Measurements from ENCODE around the gene ST3GAL6. TPM values are rescaled to one million over a fixed set of nuclear protein-coding genes. Genes with fewer than 3 reads are reported as not detected.

Gene ST3GAL6
- total RNA-seq, 1 donor from 2014 or later, result 52.5 TPM

DNA sequence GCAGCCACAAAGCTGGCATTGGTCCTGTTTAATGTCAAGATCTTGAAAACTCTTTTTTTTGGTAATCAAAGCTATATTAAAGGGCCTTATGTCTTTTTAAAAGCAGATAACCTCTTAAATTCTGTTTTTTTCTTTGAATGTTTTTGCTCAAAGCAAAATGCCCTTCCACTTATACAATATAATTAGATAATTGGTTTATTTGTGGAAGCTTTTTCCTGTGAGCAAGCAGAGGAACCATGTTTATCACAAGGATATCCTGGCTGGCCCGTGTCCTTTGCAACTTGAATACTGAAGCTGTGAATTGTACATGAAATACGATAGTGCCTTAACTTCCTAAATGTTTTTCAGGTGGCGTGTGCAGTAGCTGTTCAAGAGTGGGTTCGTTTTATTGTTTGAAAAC lies 2.6 kb downstream of the ST3GAL6 start:
- H3K27me3 ChIP-seq (ENCODE audit: low read depth), result no peaks in the 10 kb centered on the region
- no peak for DNase-seq
- peak overlapping the region; percentile 76 for H3K27ac ChIP-seq (replicated peaks)
- no peak overlapping the region for H3K4me3 ChIP-seq
- H3K4me1 ChIP-seq, result peaks cover 99% of the 10 kb centered on the region
- TF ChIP-seq, protein P1, sequence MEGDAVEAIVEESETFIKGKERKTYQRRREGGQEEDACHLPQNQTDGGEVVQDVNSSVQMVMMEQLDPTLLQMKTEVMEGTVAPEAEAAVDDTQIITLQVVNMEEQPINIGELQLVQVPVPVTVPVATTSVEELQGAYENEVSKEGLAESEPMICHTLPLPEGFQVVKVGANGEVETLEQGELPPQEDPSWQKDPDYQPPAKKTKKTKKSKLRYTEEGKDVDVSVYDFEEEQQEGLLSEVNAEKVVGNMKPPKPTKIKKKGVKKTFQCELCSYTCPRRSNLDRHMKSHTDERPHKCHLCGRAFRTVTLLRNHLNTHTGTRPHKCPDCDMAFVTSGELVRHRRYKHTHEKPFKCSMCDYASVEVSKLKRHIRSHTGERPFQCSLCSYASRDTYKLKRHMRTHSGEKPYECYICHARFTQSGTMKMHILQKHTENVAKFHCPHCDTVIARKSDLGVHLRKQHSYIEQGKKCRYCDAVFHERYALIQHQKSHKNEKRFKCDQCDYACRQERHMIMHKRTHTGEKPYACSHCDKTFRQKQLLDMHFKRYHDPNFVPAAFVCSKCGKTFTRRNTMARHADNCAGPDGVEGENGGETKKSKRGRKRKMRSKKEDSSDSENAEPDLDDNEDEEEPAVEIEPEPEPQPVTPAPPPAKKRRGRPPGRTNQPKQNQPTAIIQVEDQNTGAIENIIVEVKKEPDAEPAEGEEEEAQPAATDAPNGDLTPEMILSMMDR (IDR thresholded peaks at IDR 0.05; ENCODE audit: borderline replicate concordance), result no peak
- intact Hi-C loops (cut with micrococcal nuclease), result no loop called here
- H3K9me3 ChIP-seq (replicated peaks), result no peaks in the 10 kb centered on the region
- no peaks in the 10 kb centered on the region for H3K36me3 ChIP-seq

DNA sequence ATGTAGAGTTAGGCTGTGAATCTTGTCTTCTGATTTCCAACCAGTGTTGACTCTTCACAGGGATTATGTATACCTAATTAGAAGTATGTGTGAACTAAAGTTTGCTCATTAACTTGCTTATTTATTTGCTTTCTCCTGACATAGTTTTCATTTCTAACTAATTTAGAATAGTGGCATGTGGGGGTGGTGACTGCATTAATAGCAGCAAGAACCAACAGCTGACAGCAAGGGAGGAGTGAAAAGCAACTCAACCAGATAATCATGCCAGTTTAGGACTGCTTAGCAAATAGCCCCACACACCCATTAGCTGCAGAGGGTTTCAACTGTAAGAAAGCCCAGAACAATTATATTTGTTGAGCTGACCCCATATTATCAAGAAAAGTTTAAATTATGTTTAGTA lies 3.8 kb downstream of the ST3GAL6 start:
- no peak for DNase-seq
- no peaks in the 10 kb centered on the region for H3K27me3 ChIP-seq (ENCODE audit: low read depth)
- peak overlapping the region; percentile 76 for H3K27ac ChIP-seq (replicated peaks)
- no peak overlapping the region for H3K4me3 ChIP-seq
- no peaks in the 10 kb centered on the region for H3K9me3 ChIP-seq (replicated peaks)
- intact Hi-C loops (cut with micrococcal nuclease), result no loop called here
- H3K36me3 ChIP-seq, result no peaks in the 10 kb centered on the region
- TF ChIP-seq, protein P1 (IDR thresholded peaks at IDR 0.05; ENCODE audit: borderline replicate concordance), result no peak
- peaks cover 95% of the 10 kb centered on the region for H3K4me1 ChIP-seq

DNA sequence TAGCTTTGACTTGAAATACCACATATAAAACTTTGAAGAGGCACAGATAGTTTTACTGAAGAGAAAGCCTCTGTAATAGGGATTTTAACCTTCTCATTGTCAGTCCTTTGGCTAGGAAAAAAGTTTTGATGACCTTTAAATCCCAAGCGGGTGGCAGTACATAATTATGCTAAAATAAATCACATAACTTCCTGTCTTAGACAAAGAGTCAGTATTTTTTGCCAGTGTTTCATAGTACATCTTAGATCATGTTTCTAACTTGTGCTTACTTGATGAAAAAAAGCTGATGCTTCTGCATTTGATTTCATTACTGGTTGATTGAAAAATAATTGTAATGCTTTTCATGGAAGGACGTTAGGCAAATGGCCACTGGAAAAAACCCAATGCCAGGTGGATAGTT lies 5.8 kb downstream of the ST3GAL6 start:
- DNase-seq, result no peak
- peaks cover 75% of the 10 kb centered on the region for H3K4me1 ChIP-seq
- intact Hi-C loops (cut with micrococcal nuclease), result no loop called here
- H3K9me3 ChIP-seq (replicated peaks), result no peaks in the 10 kb centered on the region
- peak overlapping the region; percentile 67 for H3K27ac ChIP-seq (replicated peaks)
- no peaks in the 10 kb centered on the region for H3K27me3 ChIP-seq (ENCODE audit: low read depth)
- TF ChIP-seq, protein P1 (IDR thresholded peaks at IDR 0.05; ENCODE audit: borderline replicate concordance), result no peak
- H3K36me3 ChIP-seq, result peaks cover 9% of the 10 kb centered on the region
- no peak overlapping the region for H3K4me3 ChIP-seq

DNA sequence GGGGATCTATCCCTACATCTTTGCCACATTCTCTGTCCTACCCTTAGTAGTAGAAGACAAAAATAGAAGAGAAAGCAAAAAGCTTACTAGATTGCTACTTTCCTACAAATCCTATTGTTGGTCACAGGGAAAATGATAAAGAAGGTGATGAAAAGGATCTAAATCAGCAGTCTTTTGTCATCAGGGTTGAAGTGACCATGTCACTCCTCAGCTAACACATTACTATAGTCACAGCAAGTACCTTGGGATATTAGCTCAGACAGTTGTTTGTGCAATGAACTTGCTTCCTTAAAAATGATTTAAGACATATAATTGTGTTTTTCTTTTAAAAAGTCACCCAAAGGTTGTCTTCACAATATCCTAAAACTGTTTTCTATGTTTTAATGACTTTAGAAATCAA lies 6.3 kb downstream of the ST3GAL6 start:
- TF ChIP-seq, protein P1 (IDR thresholded peaks at IDR 0.05; ENCODE audit: borderline replicate concordance), result no peak
- Histone ChIP-seq H3K36me3 (peaks cover 14% of the 10 kb centered on the region), H3K4me1 (peaks cover 70% of the 10 kb centered on the region), H3K27me3 (ENCODE audit: low read depth) (no peaks in the 10 kb centered on the region), H3K4me3 (no peak overlapping the region), H3K9me3 (replicated peaks) (no peaks in the 10 kb centered on the region), H3K27ac (replicated peaks) (peak overlapping the region; percentile 67)
- intact Hi-C loops (cut with micrococcal nuclease), result no loop called here
- no peak for DNase-seq

DNA sequence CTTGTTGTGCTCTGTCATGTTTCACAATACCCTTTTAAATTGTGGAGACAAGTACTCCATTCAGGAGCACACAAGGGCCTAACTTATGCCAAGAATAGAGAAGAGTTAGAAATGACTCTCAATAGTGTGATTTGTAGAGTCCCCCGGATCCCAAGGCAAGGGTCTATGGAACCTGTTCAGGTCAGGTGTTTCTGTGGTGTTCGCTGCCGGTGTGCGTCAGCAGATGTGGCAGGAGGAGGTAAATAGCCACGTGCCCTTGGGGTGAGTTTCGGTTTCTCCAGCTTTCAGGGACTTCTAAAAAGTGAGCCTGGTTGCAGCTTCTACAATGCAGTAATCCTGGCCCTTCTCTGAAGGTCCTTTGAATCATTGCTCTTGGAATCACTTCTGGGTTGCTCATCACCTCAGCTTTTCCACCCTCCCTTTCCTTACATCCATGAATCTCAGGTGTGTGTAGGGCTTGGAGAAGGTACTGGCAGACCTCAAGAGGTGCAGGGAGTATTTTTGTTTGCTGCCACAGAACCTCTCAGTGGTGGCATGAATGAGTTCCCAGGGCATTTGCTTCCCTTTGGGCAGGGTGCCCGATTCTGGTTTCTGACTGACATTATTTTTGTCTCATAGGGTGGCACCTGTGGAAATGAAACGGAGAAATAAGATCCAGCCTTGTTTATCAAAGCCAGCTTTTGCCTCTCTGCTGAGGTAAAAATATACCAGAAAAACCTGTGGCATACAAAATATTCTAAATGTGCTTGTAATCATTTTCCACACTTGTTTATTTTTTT lies 7.3 kb downstream of the ST3GAL6 start:
- DNase-seq, result peak; percentile 62
- Histone ChIP-seq H3K4me3 (no peak overlapping the region), H3K27me3 (ENCODE audit: low read depth) (no peaks in the 10 kb centered on the region), H3K27ac (replicated peaks) (peak overlapping the region; percentile 67), H3K4me1 (peaks cover 65% of the 10 kb centered on the region), H3K36me3 (peaks cover 14% of the 10 kb centered on the region), H3K9me3 (replicated peaks) (no peaks in the 10 kb centered on the region)
- TF ChIP-seq, protein P1 (IDR thresholded peaks at IDR 0.05; ENCODE audit: borderline replicate concordance), result no peak
- intact Hi-C loops (cut with micrococcal nuclease), result no loop called here

Data from left ventricle myocardium inferior (tissue), 1 donor.